GM12873 (cell line): ENCODE data around the gene MAP2.

Source experiments
- TF ChIP-seq, protein P1 (sequence below): IDR thresholded peaks from 2 replicates; pipeline ENCODE4 v1.5.1; 2012; ENCODE audit warnings: low read depth, mild to moderate bottlenecking, moderate library complexity, low read length, control low read depth; ENCODE audit not compliant: insufficient read depth; ENCODE audit errors: missing control alignments

MAP2 gene

DNA sequence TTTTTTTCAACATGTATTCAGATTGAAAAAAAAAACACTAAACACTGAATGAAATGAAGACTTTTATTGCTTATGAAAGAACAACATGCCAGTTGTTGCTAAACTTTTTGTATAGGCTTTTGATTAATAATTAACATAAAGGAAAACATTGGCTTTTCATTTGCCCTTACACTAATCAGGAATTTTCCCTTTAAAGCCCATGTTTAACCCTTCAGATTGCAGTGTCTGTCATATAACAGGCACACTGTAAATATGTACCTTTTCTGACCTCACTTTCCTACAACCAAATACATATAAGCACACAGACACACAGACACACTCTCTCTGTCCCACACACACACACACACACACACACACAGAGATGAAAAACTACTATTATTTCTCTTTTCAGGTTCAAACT, 84.4 kb downstream of the MAP2 start:
- TF ChIP-seq, protein P1, sequence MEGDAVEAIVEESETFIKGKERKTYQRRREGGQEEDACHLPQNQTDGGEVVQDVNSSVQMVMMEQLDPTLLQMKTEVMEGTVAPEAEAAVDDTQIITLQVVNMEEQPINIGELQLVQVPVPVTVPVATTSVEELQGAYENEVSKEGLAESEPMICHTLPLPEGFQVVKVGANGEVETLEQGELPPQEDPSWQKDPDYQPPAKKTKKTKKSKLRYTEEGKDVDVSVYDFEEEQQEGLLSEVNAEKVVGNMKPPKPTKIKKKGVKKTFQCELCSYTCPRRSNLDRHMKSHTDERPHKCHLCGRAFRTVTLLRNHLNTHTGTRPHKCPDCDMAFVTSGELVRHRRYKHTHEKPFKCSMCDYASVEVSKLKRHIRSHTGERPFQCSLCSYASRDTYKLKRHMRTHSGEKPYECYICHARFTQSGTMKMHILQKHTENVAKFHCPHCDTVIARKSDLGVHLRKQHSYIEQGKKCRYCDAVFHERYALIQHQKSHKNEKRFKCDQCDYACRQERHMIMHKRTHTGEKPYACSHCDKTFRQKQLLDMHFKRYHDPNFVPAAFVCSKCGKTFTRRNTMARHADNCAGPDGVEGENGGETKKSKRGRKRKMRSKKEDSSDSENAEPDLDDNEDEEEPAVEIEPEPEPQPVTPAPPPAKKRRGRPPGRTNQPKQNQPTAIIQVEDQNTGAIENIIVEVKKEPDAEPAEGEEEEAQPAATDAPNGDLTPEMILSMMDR: no peak

DNA sequence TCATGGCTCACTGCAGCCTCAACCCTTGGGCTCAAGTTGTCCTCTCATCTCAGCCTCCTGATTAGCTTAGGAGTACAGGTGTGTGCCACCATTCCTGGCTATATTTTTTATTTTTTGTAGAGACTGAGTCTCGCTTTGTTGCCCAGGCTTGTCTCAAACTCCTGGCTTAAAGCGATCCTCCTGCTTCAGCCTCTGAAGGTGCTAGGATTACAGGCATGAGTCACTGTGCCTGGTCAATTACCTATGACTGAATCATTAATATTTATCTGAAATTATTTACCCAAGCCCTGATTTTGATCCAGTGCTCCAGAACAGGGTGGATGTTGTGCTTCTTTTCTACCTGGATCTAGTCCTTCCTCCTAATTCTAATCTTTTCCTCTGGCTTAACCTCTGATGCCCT, 87.8 kb downstream of the MAP2 start:
- TF ChIP-seq, protein P1: no peak

DNA sequence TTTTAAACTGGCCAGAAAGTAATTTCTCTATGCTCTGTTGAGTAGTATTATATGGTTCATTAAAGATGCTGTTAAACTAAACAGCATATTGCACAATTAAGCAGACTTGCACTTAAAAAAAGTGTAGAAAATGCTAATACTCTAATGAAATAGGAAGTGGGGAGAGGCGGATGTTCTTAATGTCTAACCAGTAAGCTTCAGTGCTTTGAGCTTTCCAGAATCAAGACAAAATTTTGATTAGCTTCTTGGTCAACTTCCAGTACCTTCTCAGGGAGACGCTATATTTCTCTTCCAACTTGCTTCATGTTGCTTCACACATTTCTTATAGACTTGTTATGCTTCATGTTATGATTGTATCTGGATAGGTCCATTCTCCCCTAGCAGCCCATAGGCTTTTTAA, 89.1 kb downstream of the MAP2 start:
- TF ChIP-seq, protein P1: no peak

DNA sequence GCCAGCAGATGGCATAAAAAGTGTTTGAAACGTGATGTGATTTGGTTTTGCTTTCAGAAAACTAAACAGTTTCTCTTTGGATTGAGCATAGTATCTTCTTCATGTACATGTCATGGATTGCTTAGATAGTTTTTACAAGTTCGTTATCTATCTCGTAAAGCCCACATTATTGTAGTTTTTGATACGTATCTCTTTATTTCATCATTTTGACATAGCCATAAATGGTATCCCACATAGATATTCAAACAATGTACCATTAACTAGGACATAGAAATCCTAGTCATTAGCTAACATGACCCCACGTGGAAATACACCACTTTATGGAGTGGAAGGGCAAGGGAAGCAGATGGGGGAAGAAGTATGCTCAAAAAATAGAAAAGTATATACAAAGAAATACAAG, 93.6 kb downstream of the MAP2 start:
- TF ChIP-seq, protein P1: no peak

DNA sequence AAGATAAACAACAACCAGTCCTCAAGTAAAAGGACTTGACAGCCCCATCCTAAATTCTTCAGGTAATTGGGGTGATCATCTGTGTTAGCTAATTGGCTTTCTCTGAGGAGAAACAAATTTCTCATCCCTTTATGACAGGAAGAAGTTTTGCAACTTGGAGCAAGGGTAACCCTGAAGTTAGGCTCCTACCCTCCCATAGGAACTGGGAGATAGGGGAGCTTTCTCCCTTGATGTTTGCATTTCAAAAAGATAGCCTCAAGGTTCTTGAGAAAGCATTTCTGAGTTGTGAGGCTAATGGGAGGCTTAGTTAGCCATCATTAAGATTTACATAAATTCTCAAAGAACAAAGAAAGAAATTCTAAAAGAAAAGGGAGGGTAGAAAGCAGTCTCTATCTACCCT, 95.4 kb downstream of the MAP2 start:
- TF ChIP-seq, protein P1: no peak

DNA sequence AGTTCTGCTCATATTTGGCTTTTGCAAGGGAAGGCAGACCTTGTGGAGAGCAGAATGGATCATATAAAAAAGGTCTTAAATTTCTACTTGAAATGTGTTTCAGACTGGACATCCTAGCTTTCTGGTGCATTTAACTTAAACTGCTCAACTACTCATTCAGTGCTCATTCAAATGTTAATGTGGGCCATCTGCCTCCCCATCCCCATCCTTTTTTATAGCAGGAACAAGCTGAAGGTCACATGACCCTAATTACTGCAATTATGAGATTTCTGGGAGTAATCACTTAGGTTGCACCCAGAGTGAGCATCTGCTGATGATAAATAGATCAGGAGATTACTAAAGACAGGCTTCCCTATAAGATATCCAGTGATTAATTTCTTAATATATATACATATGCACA, 96.1 kb downstream of the MAP2 start:
- TF ChIP-seq, protein P1: no peak

DNA sequence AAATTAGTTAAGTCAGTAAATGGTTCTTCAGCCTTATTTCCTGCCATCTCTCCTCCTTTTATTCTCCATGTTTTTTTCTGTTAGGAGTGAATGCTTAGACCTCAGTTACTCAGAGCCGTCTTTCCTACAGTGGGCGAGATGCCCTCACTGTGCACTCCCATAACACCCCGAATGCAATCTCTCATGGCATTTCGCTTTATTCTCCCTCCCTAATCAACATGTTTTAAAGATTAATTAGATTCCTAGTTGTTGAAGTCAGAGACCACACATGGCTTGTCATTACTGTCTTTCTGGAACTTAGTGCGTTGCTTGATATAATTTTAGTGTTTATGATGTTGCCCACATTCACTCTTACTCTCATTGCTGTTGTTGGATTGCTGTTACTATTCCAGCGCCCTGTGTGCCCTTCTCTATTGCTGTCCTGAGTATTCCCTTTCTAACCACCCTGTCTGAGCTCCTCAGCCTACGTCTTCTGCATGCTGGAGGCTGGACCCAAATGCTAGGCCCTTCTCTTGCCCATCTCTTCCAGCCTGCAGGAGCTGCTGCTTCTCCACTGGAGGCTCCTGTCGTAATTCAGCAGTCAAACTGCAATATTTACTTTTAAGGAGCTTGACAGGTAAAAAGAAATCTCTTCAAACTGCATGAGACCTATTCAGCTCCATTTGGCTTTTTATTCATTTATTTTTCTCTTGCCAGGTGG, 99.3 kb downstream of the MAP2 start:
- TF ChIP-seq, protein P1: no peak

DNA sequence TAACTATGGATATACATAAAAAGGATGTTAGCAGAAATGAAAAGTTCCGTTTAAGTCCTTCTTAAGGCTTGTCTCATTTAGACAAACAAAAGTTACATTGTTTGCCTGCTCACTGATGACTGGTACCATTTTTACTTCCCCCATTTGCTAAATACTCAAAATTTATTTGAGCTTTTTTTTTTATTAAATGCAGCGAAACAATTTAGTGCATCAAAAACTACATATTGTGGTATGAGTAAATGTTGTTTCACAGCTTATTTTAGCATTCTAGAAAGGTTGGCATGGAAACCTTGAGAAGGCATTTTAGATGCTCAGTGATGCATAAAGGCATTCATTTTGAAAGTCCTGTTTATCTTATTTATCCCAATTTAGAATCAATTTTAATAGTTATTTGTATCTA, 100.0 kb downstream of the MAP2 start:
- TF ChIP-seq, protein P1: no peak
